IMR-90 (cell line): ENCODE measurements around the gene FCHSD2. TPM values are rescaled to one million over a fixed set of nuclear protein-coding genes. Genes with fewer than 3 reads are reported as not detected.

ENCODE experiments used
- ATAC-seq: fragments of 200-7000 bp; cut with Tn5 transposase; 2 replicates; pipeline ENCODE4 v1.9.1; 2020; ENCODE audit warnings: low read depth, mild to moderate bottlenecking, moderate library complexity
- BruUV-seq: library from RNA; stranded (reverse); fragments of 400-500 nt; replicated peaks from 2 replicates; lab custom pipeline; 2021; lab: Mats Ljungman, UMichigan
- CTCF ChIA-PET: fragments of 300-600 bp; formaldehyde crosslinking; extraction: SDS; loops from one replicate; lab custom pipeline; 2021; ENCODE audit warnings: antibody characterized with exemption; lab: Yijun Ruan, JAX
- POLR2A ChIA-PET: fragments of 300-600 bp; sonication (Branson Sonifier 250); formaldehyde crosslinking; loops from one replicate; lab custom pipeline; 2022; ENCODE audit warnings: antibody characterized with exemption; ENCODE audit not compliant: unreplicated experiment; lab: Charles Lee
- DNase-seq: peaks from one replicate; pipeline ENCODE4 v3.0.0; 2013
- H2AFZ ChIP-seq: replicated peaks from 2 replicates; pipeline ENCODE3; 2013; ENCODE audit warnings: low read length, mild to moderate bottlenecking; ENCODE audit not compliant: poor library complexity
- H2AK5ac ChIP-seq: 2 replicates; pipeline ENCODE4 v1.6.1; 2013; ENCODE audit warnings: low read depth, low read length, inconsistent platforms
- H2AK9ac ChIP-seq: replicated peaks from 2 replicates; pipeline ENCODE3; 2013; ENCODE audit warnings: mild to moderate bottlenecking, low read depth, low read length, moderate library complexity; ENCODE audit not compliant: poor library complexity
- H2BK120ac ChIP-seq: 2 replicates; pipeline ENCODE4 v1.6.1; 2013; ENCODE audit warnings: low read depth, low read length, inconsistent platforms
- H2BK15ac ChIP-seq: 3 replicates; pipeline ENCODE4 v1.6.1; 2013; ENCODE audit warnings: low read depth, low read length, inconsistent platforms
- H2BK20ac ChIP-seq: 2 replicates; pipeline ENCODE4 v1.6.1; 2013; ENCODE audit warnings: low read depth, mild to moderate bottlenecking, inconsistent platforms, low read length, moderate library complexity
- H2BK5ac ChIP-seq: 2 replicates; pipeline ENCODE4 v1.6.1; 2013; ENCODE audit warnings: mild to moderate bottlenecking, low read depth, low read length, inconsistent platforms; ENCODE audit not compliant: poor library complexity, severe bottlenecking
- H3K14ac ChIP-seq: replicated peaks from 2 replicates; pipeline ENCODE4 v1.6.1; 2013; ENCODE audit warnings: low read depth, low read length, inconsistent platforms
- H3K18ac ChIP-seq: 2 replicates; pipeline ENCODE4 v1.6.1; 2013; ENCODE audit warnings: low read depth, low read length, control low read depth
- H3K23ac ChIP-seq: 2 replicates; pipeline ENCODE4 v1.6.1; 2013; ENCODE audit warnings: low read depth, low read length, inconsistent platforms
- H3K27ac ChIP-seq: 2 replicates; pipeline ENCODE4 v1.5.1; 2013; ENCODE audit warnings: mild to moderate bottlenecking, control low read depth, low read length; ENCODE audit not compliant: insufficient read depth
- H3K27me3 ChIP-seq: 2 replicates; pipeline ENCODE4 v1.6.1; 2013; ENCODE audit warnings: low read length; ENCODE audit not compliant: control insufficient read depth, insufficient read depth
- H3K36me3 ChIP-seq: 2 replicates; pipeline ENCODE4 v1.6.1; 2013; ENCODE audit warnings: low read length, mixed read lengths; ENCODE audit not compliant: control insufficient read depth, insufficient read depth
- H3K4ac ChIP-seq: 2 replicates; pipeline ENCODE4 v1.6.1; 2013; ENCODE audit warnings: low read depth, low read length, inconsistent platforms
- H3K4me1 ChIP-seq: 2 replicates; pipeline ENCODE4 v1.6.1; 2013; ENCODE audit warnings: low read length, mixed read lengths; ENCODE audit not compliant: control insufficient read depth, insufficient read depth
- H3K4me2 ChIP-seq: 2 replicates; pipeline ENCODE4 v1.6.1; 2013; ENCODE audit warnings: low read depth, mild to moderate bottlenecking, control low read depth, low read length, moderate library complexity
- H3K4me3 ChIP-seq: 2 replicates; pipeline ENCODE4 v1.5.1; 2013; ENCODE audit warnings: low read depth, mild to moderate bottlenecking, control low read depth, low read length, moderate library complexity; ENCODE audit not compliant: insufficient read depth
- H3K56ac ChIP-seq: 2 replicates; pipeline ENCODE4 v1.6.1; 2013; ENCODE audit warnings: low read length, inconsistent platforms; ENCODE audit not compliant: insufficient read depth; ENCODE audit errors: extremely low read depth
- H3K79me1 ChIP-seq, 2 experiments: 2 replicates each; pipeline ENCODE4 v1.6.1; 2013; ENCODE audit warnings: low read length in 2 of 2, inconsistent platforms in 1 of 2, low read depth in 1 of 2
- H3K9ac ChIP-seq: 2 replicates; pipeline ENCODE4 v1.6.1; 2013; ENCODE audit warnings: low read depth, low read length, control low read depth
- H3K9me1 ChIP-seq: 2 replicates; pipeline ENCODE4 v1.6.1; 2013; ENCODE audit warnings: low read length, inconsistent platforms; ENCODE audit not compliant: insufficient read depth
- H3K9me3 ChIP-seq: 2 replicates; pipeline ENCODE4 v1.6.1; 2013; ENCODE audit warnings: low read length; ENCODE audit not compliant: control insufficient read depth, insufficient read depth
- H4K20me1 ChIP-seq: 2 replicates; pipeline ENCODE4 v1.6.1; 2013; ENCODE audit warnings: low read length, inconsistent platforms; ENCODE audit not compliant: insufficient read depth
- H4K5ac ChIP-seq: 2 replicates; pipeline ENCODE4 v1.6.1; 2013; ENCODE audit warnings: mild to moderate bottlenecking, low read depth, low read length, control low read depth
- H4K8ac ChIP-seq, 2 experiments: 2 replicates each; pipeline ENCODE4 v1.6.1; 2013; ENCODE audit warnings: low read depth in 2 of 2, low read length in 2 of 2, control low read depth in 1 of 2, inconsistent platforms in 1 of 2
- H4K91ac ChIP-seq: 2 replicates; pipeline ENCODE4 v1.6.1; 2013; ENCODE audit warnings: low read depth, low read length, inconsistent platforms; ENCODE audit not compliant: insufficient read depth
- CEBPB ChIP-seq: IDR thresholded peaks from 2 replicates; pipeline ENCODE4 v1.6.1; 2012; ENCODE audit warnings: low read depth, low read length, improper control_type of control experiment
- RCOR1 ChIP-seq: IDR thresholded peaks from 2 replicates; pipeline ENCODE4 v1.6.1; 2012; ENCODE audit warnings: mild to moderate bottlenecking, low read length, improper control_type of control experiment; ENCODE audit not compliant: insufficient replicate concordance
- WGBS, 2 experiments: methylation state at CpG; one replicate each; pipeline versions ENCODE4 v1.1.5 to v1.1.7; 2013; ENCODE audit warnings: missing lambda C conversion rate in 2 of 2; ENCODE audit not compliant: insufficient read length in 1 of 2; ENCODE audit errors: extremely low coverage in 2 of 2; 5-methylcytosine and 5-hydroxymethylcytosine counted together
- dilution Hi-C: fragments of 300-500 bp; cut with HindIII; formaldehyde crosslinking; loops from one replicate; pipeline ENCODE4 v1.14.3; 2018; ENCODE audit warnings: low sequenced_read_pairs; ENCODE audit not compliant: unreplicated experiment
- in situ Hi-C: fragments of 300-500 bp; cut with MboI; formaldehyde crosslinking; loops from 3 replicates; pipeline ENCODE4 v1.14.3; 2019; ENCODE audit warnings: low sequenced_read_pairs, inconsistent platforms, mixed read lengths
- intact Hi-C: fragments of 100-400 bp; cut with micrococcal nuclease; formaldehyde crosslinking; loops from 2 replicates; pipeline ENCODE4 v1.10.0; 2022
- polyA plus RNA-seq, 3 experiments: library from polyadenylated mRNA; depleted of rRNA; stranded (reverse); fragments of >200 nt; gene quantifications; 2 replicates each; pipeline ENCODE4 v1.2.3, GENCODE V29; 2012; ENCODE audit warnings: low replicate concordance in 1 of 3
- total RNA-seq: library from RNA; depleted of rRNA; stranded (reverse); fragments of >200 nt; gene quantifications from 2 replicates; pipeline ENCODE4 v1.2.3, GENCODE V29; 2012

Gene FCHSD2
- total and polyA plus RNA-seq, 2 of the 4 experiments (the other 2 are of a cell fraction), result 5.9 to 18.7 TPM

GRCh38 chr11:73085189-73085875 is 56.8 kb downstream of the FCHSD2 start:
- no peak overlapping the region for H4K91ac ChIP-seq
- ChIA-PET POLR2A (no interaction called here), CTCF (no interaction called here)
- H3K27ac ChIP-seq, result no peak overlapping the region
- H3K36me3 ChIP-seq, result 0 out of 2 replicates have a peak, but pooled peaks cover 1% of the 10 kb centered on the region
- H3K9me1 ChIP-seq, result peaks cover 6% of the 10 kb centered on the region
- H3K4me1 ChIP-seq, result peaks cover 6% of the 10 kb centered on the region
- H3K4ac ChIP-seq, result no peak overlapping the region
- no peak overlapping the region for H2AK5ac ChIP-seq
- no peak overlapping the region for H3K14ac ChIP-seq
- DNase-seq, result peak; percentile 63
- H3K4me2 ChIP-seq, result peak overlapping the region; percentile 62; the same call in 1 of the 2 replicates
- H2BK20ac ChIP-seq, result no peak overlapping the region
- no peaks in the 10 kb centered on the region for H3K9me3 ChIP-seq
- no peak overlapping the region for H2BK15ac ChIP-seq
- no peak overlapping the region for H3K23ac ChIP-seq
- no peak overlapping the region for H2AK9ac ChIP-seq
- intact Hi-C loops, result no loop called here
- dilution Hi-C loops, result no loop called here
- ATAC-seq, result peak; percentile 61
- peak overlapping the region; percentile 74; the same call in 1 of the 2 replicates for H4K5ac ChIP-seq
- H3K18ac ChIP-seq, result peak overlapping the region; percentile 18; the same call in 1 of the 2 replicates
- H3K56ac ChIP-seq, result no peak overlapping the region
- peak overlapping the region; percentile 49 for H2BK5ac ChIP-seq
- no peak overlapping the region; a peak in 1 of 4 replicates for H4K8ac ChIP-seq
- peak; percentile 58 for TF ChIP-seq CEBPB
- no peak for TF ChIP-seq RCOR1
- no peak overlapping the region for H3K9ac ChIP-seq
- WGBS, 2 experiments, result 80% methylated on average over 1 of the region's 4 CpGs; no CpG with 5 or more reads in 1 of the 2 experiments
- H3K79me1 ChIP-seq, result peaks cover 10 to 44% of the 10 kb centered on the region in 2 experiments; a peak in 3 of 4 replicates
- H2BK120ac ChIP-seq, result no peak overlapping the region
- in situ Hi-C loops, result no loop called here
- H3K4me3 ChIP-seq, result no peak overlapping the region
- H4K20me1 ChIP-seq, result peaks cover 9% of the 10 kb centered on the region; the same call in 1 of the 2 replicates
- H2AFZ ChIP-seq, result no peak overlapping the region
- no TSS peak for BruUV-seq
- no peaks in the 10 kb centered on the region for H3K27me3 ChIP-seq
